Activated T-cell treated with anti-CD3 and anti-CD28 coated beads, Interleukin-2, amount 50 U/mL, for 48 hours (primary cell): Measurements from ENCODE around the gene MFAP4.

Source experiments
- DNase-seq, 2 experiments: peaks; one replicate each; pipeline ENCODE4 v3.0.0-alpha.2; 2020

Gene MFAP4

GRCh38 chr17:19347323-19348080, 39.5 kb downstream of the MFAP4 start:
- DNase-seq: no peak

- DNase-seq: no peak
Observed at GRCh38 chr17:19346351-19347255, 40.4 kb downstream of the MFAP4 start.

GRCh38 chr17:19345486-19346350, 41.3 kb downstream of the MFAP4 start:
- DNase-seq: no peak

- DNase-seq: no peak
Observed at GRCh38 chr17:19345067-19345460, 41.9 kb downstream of the MFAP4 start.

- no peak for DNase-seq
Observed at GRCh38 chr17:19344311-19345066, 42.5 kb downstream of the MFAP4 start.

GRCh38 chr17:19343671-19344151, 43.3 kb downstream of the MFAP4 start:
- DNase-seq: no peak

- no peak for DNase-seq
Observed at GRCh38 chr17:19343256-19343630, 43.7 kb downstream of the MFAP4 start.

GRCh38 chr17:19342611-19343255, 44.3 kb downstream of the MFAP4 start:
- no peak for DNase-seq

- peak in 1 of 2 experiments; percentile 15 for DNase-seq
Observed at GRCh38 chr17:19341641-19342610, 45.1 kb downstream of the MFAP4 start.

GRCh38 chr17:19341211-19341631, 45.8 kb downstream of the MFAP4 start:
- DNase-seq: no peak

- no peak for DNase-seq
Observed at GRCh38 chr17:19339341-19339815, 47.6 kb downstream of the MFAP4 start.

GRCh38 chr17:19338031-19338990, 48.7 kb downstream of the MFAP4 start:
- peak; percentile 76 to 77 for DNase-seq

GRCh38 chr17:19337712-19338023, 49.3 kb downstream of the MFAP4 start:
- no peak for DNase-seq

- no peak for DNase-seq
Observed at GRCh38 chr17:19336938-19337711, 49.9 kb downstream of the MFAP4 start.

- no peak for DNase-seq
Observed at GRCh38 chr17:19335951-19336631, 50.9 kb downstream of the MFAP4 start.

- no peak for DNase-seq
Observed at GRCh38 chr17:19334331-19334730, 52.7 kb downstream of the MFAP4 start.

GRCh38 chr17:19333736-19334290, 53.2 kb downstream of the MFAP4 start:
- DNase-seq: no peak
